B cell (primary cell): Measurements from ENCODE around the gene GPR15. TPM values are rescaled to one million over a fixed set of nuclear protein-coding genes. Genes with fewer than 3 reads are reported as not detected.

Experiments used
- ATAC-seq: fragments of 200-7000 bp; cut with Tn5 transposase; one replicate; pipeline ENCODE4 v1.10.0; 2021; ENCODE audit warnings: low read depth, mild to moderate bottlenecking, moderate number of reproducible peaks, moderate library complexity
- CTCF ChIA-PET: fragments of 350-600 bp; sonication (Branson Sonifier 250); formaldehyde crosslinking; loops from one replicate; lab custom pipeline; 2021; ENCODE audit warnings: antibody characterized with exemption, inconsistent platforms; lab: Charles Lee
- POLR2A ChIA-PET: fragments of 350-600 bp; sonication (Branson Sonifier 250); formaldehyde crosslinking; loops from one replicate; lab custom pipeline; 2021; ENCODE audit warnings: antibody characterized with exemption; lab: Charles Lee
- DNase-seq: peaks from one replicate; pipeline ENCODE4 v3.0.0; 2013
- H2AFZ ChIP-seq: 2 replicates; pipeline ENCODE4 v1.6.1; 2012; ENCODE audit warnings: mild to moderate bottlenecking, low read depth, low read length; ENCODE audit not compliant: insufficient read depth, poor library complexity, severe bottlenecking
- H3K27ac ChIP-seq, 2 donors: 1 replicate in 1 of 2; 2 replicates in 1 of 2; pipeline ENCODE4 v1.5.1; 2012 to 2013; ENCODE audit warnings: low read length in 2 of 2, mild to moderate bottlenecking in 2 of 2, moderate library complexity in 1 of 2
- H3K27me3 ChIP-seq, 4 experiments: fragments of 200-600 bp in 1 of 4; sonication (generic) in 1 of 4; replicated peaks in 1 of 4; 1 replicate in 2 of 4; 2 replicates in 2 of 4; pipeline versions ENCODE4 v1.6.1 to v1.7.0; 2013 to 2016; ENCODE audit warnings: low read length in 3 of 4, mild to moderate bottlenecking in 2 of 4, mixed read lengths in 1 of 4, moderate library complexity in 1 of 4; ENCODE audit not compliant: insufficient read depth in 4 of 4, control insufficient read depth in 3 of 4; ENCODE audit errors: control extremely low read depth in 1 of 4
- H3K36me3 ChIP-seq, 2 experiments: replicated peaks in 1 of 2; 1 replicate in 1 of 2; 2 replicates in 1 of 2; pipeline versions ENCODE4 v1.6.1 to v1.7.1; 2013; ENCODE audit warnings: low read length in 1 of 2; ENCODE audit not compliant: insufficient read depth in 2 of 2, control insufficient read depth in 1 of 2; ENCODE audit errors: control extremely low read depth in 1 of 2, extremely low read depth in 1 of 2
- H3K4me1 ChIP-seq, 2 donors: fragments of 200-600 bp in 1 of 2; sonication (generic) in 1 of 2; 1 replicate in 1 of 2; 2 replicates in 1 of 2; pipeline versions ENCODE4 v1.5.1 to v1.6.1; 2013 to 2017; ENCODE audit warnings: low read length in 2 of 2; ENCODE audit not compliant: control insufficient read depth in 2 of 2, insufficient read depth in 2 of 2
- H3K4me2 ChIP-seq: replicated peaks from 2 replicates; pipeline ENCODE3; 2012; ENCODE audit warnings: mild to moderate bottlenecking, low read depth, low read length; ENCODE audit not compliant: poor library complexity, severe bottlenecking
- H3K4me3 ChIP-seq, 5 experiments: fragments of 200-600 bp in 1 of 5; sonication (generic) in 1 of 5; 1 replicate in 3 of 5; 2 replicates in 2 of 5; pipeline versions ENCODE4 v1.5.1 to v1.7.0; 2011 to 2016; ENCODE audit warnings: low read length in 4 of 5, mild to moderate bottlenecking in 4 of 5, low read depth in 2 of 5, control low read depth in 1 of 5, moderate library complexity in 1 of 5; ENCODE audit not compliant: insufficient read depth in 1 of 5; ENCODE audit errors: control extremely low read depth in 1 of 5, extremely low read depth in 1 of 5
- H3K79me2 ChIP-seq: fragments of 200-600 bp; sonication (generic); one replicate; pipeline ENCODE4 v1.6.0; 2016; ENCODE audit warnings: low read length; ENCODE audit not compliant: control insufficient read depth, insufficient read depth
- H3K9ac ChIP-seq: fragments of 200-600 bp; sonication (generic); 2 replicates; pipeline ENCODE4 v1.6.1; 2017; ENCODE audit warnings: mild to moderate bottlenecking, low read length, moderate library complexity
- H3K9me3 ChIP-seq, 3 donors: one replicate each; pipeline versions ENCODE4 v1.6.1 to v1.7.1; 2013; ENCODE audit warnings: low read length in 2 of 3; ENCODE audit not compliant: control insufficient read depth in 2 of 3, insufficient read depth in 1 of 3; ENCODE audit errors: control extremely low read depth in 1 of 3
- H4K20me1 ChIP-seq: 2 replicates; pipeline ENCODE4 v1.6.0; 2012; ENCODE audit warnings: mild to moderate bottlenecking, low read length; ENCODE audit not compliant: insufficient read depth, control insufficient read depth, poor library complexity, severe bottlenecking
- H3K27ac Mint-ChIP-seq: one replicate; pipeline ENCODE4 v1.8.0; 2021; ENCODE audit warnings: mixed read lengths
- H3K27me3 Mint-ChIP-seq: one replicate; pipeline ENCODE4 v1.8.0; 2021; ENCODE audit warnings: mixed read lengths
- H3K4me1 Mint-ChIP-seq: one replicate; pipeline ENCODE4 v1.8.0; 2021; ENCODE audit warnings: mixed read lengths
- H3K4me3 Mint-ChIP-seq: one replicate; pipeline ENCODE4 v1.8.0; 2021; ENCODE audit warnings: mixed read lengths
- H3K9me3 Mint-ChIP-seq: one replicate; pipeline ENCODE4 v1.8.0; 2022; ENCODE audit warnings: mixed read lengths; ENCODE audit not compliant: insufficient read depth
- CTCF ChIP-seq: fragments of 200-600 bp; IDR thresholded peaks from one replicate; pipeline ENCODE4 v1.8.0; 2022; ENCODE audit warnings: antibody characterized with exemption, mild to moderate bottlenecking
- EZH2 ChIP-seq: IDR thresholded peaks from 2 replicates; pipeline ENCODE4 v1.6.1; 2012; ENCODE audit warnings: borderline replicate concordance, low read depth, mild to moderate bottlenecking, moderate library complexity, low read length; ENCODE audit not compliant: insufficient read depth, poor library complexity, severe bottlenecking
- WGBS: methylation state at CpG from one replicate; pipeline ENCODE4 v1.1.5; 2013; ENCODE audit warnings: missing lambda C conversion rate; ENCODE audit not compliant: insufficient coverage; 5-methylcytosine and 5-hydroxymethylcytosine counted together
- intact Hi-C: fragments of 100-400 bp; cut with micrococcal nuclease; formaldehyde crosslinking; loops from one replicate; pipeline ENCODE4 v1.10.0; 2022
- polyA plus RNA-seq: library from polyadenylated mRNA; depleted of rRNA; stranded (reverse); fragments of >200 nt; gene quantifications from 2 replicates; pipeline ENCODE4 v1.2.3, GENCODE V29; 2012
- small RNA-seq: library from RNA; depleted of rRNA; stranded (forward); fragments of <200 nt; gene quantifications from one replicate; pipeline ENCODE3, GENCODE V24; 2012; ENCODE audit warnings: low replicate concordance, low read depth; ENCODE audit not compliant: insufficient read length
- total RNA-seq, 2 donors: library from RNA; stranded (reverse); fragments of 120-200 nt in 1 of 2; gene quantifications; 1 replicate in 1 of 2; 2 replicates in 1 of 2; pipeline versions ENCODE4 v1.2.3 to v1.2.4, GENCODE V29; 2013 to 2022

GPR15 gene
- total and polyA plus RNA-seq, 2 donors (not counting 1 experiment from before 2014, with no cell fraction given) = 6.4 to 6.5 TPM

- Histone ChIP-seq H3K4me3 (no peak overlapping the region), H3K9ac (no peak overlapping the region), H3K4me1 (no peaks in the 10 kb centered on the region), H3K27me3 (no peaks in the 10 kb centered on the region), H3K79me2 (no peaks in the 10 kb centered on the region), H3K9me3 (no peaks in the 10 kb centered on the region), H3K4me2 (no peak overlapping the region), H3K27ac (no peak overlapping the region), H3K36me3 (peaks cover 11 to 28% of the 10 kb centered on the region in 2 experiments), H2AFZ (no peak overlapping the region), H4K20me1 (no peaks in the 10 kb centered on the region)
- H3K4me1 Mint-ChIP-seq = no peaks in the 10 kb centered on the region
- ChIA-PET CTCF (interaction anchor here (1.4 kb wide), 1 partner anchor 20 kb away, joined by 4 read pairs; no protein-coding TSS in a partner anchor), POLR2A (no interaction called here)
- intact Hi-C loops = no loop called here
- TF ChIP-seq EZH2 (no peak), CTCF (no peak)
- no peak for ATAC-seq
- H3K9me3 Mint-ChIP-seq = no peaks in the 10 kb centered on the region
- H3K27ac Mint-ChIP-seq = no peak overlapping the region
- no peak for DNase-seq
- 100% methylated on average over 1 of the region's 1 CpG for WGBS
- H3K4me3 Mint-ChIP-seq = no peak overlapping the region
- no peaks in the 10 kb centered on the region for H3K27me3 Mint-ChIP-seq
Observed at GRCh38 chr3:98582042-98582441, 50.3 kb downstream of the GPR15 start.

- Mint-ChIP-seq H3K4me3 (no peak overlapping the region), H3K4me1 (peaks cover 2% of the 10 kb centered on the region), H3K27me3 (no peaks in the 10 kb centered on the region), H3K27ac (no peak overlapping the region), H3K9me3 (no peaks in the 10 kb centered on the region)
- no peak overlapping the region for H3K27ac ChIP-seq
- TF ChIP-seq EZH2 = no peak
- TF ChIP-seq CTCF = no peak
- no peak overlapping the region for H2AFZ ChIP-seq
- no peak overlapping the region for H3K4me3 ChIP-seq
- CTCF ChIA-PET = no interaction called here
- no peaks in the 10 kb centered on the region for H3K4me1 ChIP-seq
- DNase-seq = no peak
- H3K79me2 ChIP-seq = no peaks in the 10 kb centered on the region
- 100% methylated on average over 1 of the region's 4 CpGs for WGBS
- H3K27me3 ChIP-seq = no peaks in the 10 kb centered on the region
- no peaks in the 10 kb centered on the region for H3K9me3 ChIP-seq
- peaks cover 5 to 25% of the 10 kb centered on the region in 2 experiments for H3K36me3 ChIP-seq
- no peak overlapping the region for H3K4me2 ChIP-seq
- no peak overlapping the region for H3K9ac ChIP-seq
- H4K20me1 ChIP-seq = no peaks in the 10 kb centered on the region
- ATAC-seq = no peak
- intact Hi-C loops = no loop called here
- POLR2A ChIA-PET = no interaction called here
Observed at GRCh38 chr3:98583766-98584165, 52.0 kb downstream of the GPR15 start.

Small RNA genes within 50 kb of the gene (small RNA-seq; reads per million reads assigned to genes)
- not detected for gene RPL38P4

Other genes with a start within 250 kb of the GPR15 start
- gene OR5H2, start 249.5 kb upstream of the GPR15 start, total RNA-seq = not detected in 2 replicates
- gene OR5H2, start 249.5 kb upstream of the GPR15 start, polyA plus RNA-seq = not detected in 2 replicates
- gene OR5K4, start 178.1 kb upstream of the GPR15 start, total RNA-seq = not detected in 2 replicates
- gene OR5K4, start 178.1 kb upstream of the GPR15 start, polyA plus RNA-seq = not detected in 2 replicates
- gene OR5K3, start 141.3 kb upstream of the GPR15 start, total RNA-seq = not detected in 2 replicates
- gene OR5K3, start 141.3 kb upstream of the GPR15 start, polyA plus RNA-seq = not detected in 2 replicates
- gene OR5K1, start 68.8 kb upstream of the GPR15 start, total RNA-seq = not detected in 2 replicates
- not detected in 2 replicates for gene OR5K1, start 68.8 kb upstream of the GPR15 start, polyA plus RNA-seq
- not detected in 2 replicates for gene OR5K2, start 34.3 kb upstream of the GPR15 start, total RNA-seq
- not detected in 2 replicates for gene OR5K2, start 34.3 kb upstream of the GPR15 start, polyA plus RNA-seq
- gene CLDND1, start 9.1 kb upstream of the GPR15 start, total RNA-seq = 132 and 134 TPM in 2 replicates
- 69.4 and 149 TPM in 2 replicates for gene CLDND1, start 9.1 kb upstream of the GPR15 start, polyA plus RNA-seq
- gene CPOX, start 61.6 kb downstream of the GPR15 start, total RNA-seq = 17.5 and 22.0 TPM in 2 replicates
- 6.8 and 8.1 TPM in 2 replicates for gene CPOX, start 61.6 kb downstream of the GPR15 start, polyA plus RNA-seq
- not detected in 2 replicates for gene ST3GAL6, start 231.4 kb downstream of the GPR15 start, total RNA-seq
- 0.58 and 0.91 TPM in 2 replicates for gene ST3GAL6, start 231.4 kb downstream of the GPR15 start, polyA plus RNA-seq